ENCODE results near the gene UMODL1. TPM values are rescaled to one million over a fixed set of nuclear protein-coding genes. Genes with fewer than 3 reads are reported as not detected.

Gene UMODL1
- polyA plus RNA-seq, 3 donors from 2014 or later, result not detected

- no peak for DNase-seq
- Mint-ChIP-seq H3K9me3 (no peaks in the 10 kb centered on the region), H3K4me3 (no peak overlapping the region), H3K36me3 (no peaks in the 10 kb centered on the region), H3K4me1 (no peaks in the 10 kb centered on the region), H3K27ac (no peak overlapping the region), H3K27me3 (ENCODE audit: low read depth in 3 of 3) (peaks cover 3 to 6% (median 4%) of the 10 kb centered on the region in 3 donors)
Measured at GRCh38 chr21:42032266-42032665, 38.9 kb upstream of the UMODL1 start.

- Mint-ChIP-seq H3K27ac (no peak overlapping the region), H3K4me1 (no peaks in the 10 kb centered on the region), H3K4me3 (no peak overlapping the region), H3K27me3 (ENCODE audit: low read depth in 3 of 3) (peaks cover 3 to 6% (median 4%) of the 10 kb centered on the region in 3 donors), H3K36me3 (no peaks in the 10 kb centered on the region), H3K9me3 (no peaks in the 10 kb centered on the region)
- no peak for DNase-seq
Measured at GRCh38 chr21:42032968-42033367, 38.1 kb upstream of the UMODL1 start.

- H3K36me3 Mint-ChIP-seq, result no peaks in the 10 kb centered on the region
- H3K9me3 Mint-ChIP-seq, result no peaks in the 10 kb centered on the region
- no peak overlapping the region for H3K27ac Mint-ChIP-seq
- H3K4me3 Mint-ChIP-seq, result no peak overlapping the region
- no peak for DNase-seq
- peaks cover 2 to 6% (median 3%) of the 10 kb centered on the region in 3 donors for H3K27me3 Mint-ChIP-seq (ENCODE audit: low read depth in 3 of 3)
- no peaks in the 10 kb centered on the region for H3K4me1 Mint-ChIP-seq
Measured at GRCh38 chr21:42036313-42036712, 34.8 kb upstream of the UMODL1 start.

DNA sequence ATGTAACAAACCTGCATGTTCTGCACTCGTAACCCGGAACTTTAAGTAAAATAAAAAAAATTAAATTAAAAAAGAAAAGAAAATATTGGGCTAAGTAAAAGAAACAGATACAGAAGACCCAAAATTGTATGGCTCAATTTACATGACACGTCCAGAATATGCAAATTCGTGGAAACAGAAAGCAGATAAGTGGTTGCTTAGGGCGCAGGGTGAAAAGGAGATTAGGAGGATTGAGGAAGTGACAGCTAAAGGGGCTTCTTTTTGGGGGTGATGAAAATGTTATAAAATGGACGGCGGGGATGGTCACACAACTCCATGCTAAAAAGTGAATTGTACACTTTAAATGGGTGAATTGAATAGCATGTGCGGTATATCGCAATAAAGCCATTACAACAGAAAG is 33.6 kb upstream of the UMODL1 start:
- Mint-ChIP-seq H3K27ac (no peak overlapping the region), H3K36me3 (no peaks in the 10 kb centered on the region), H3K27me3 (ENCODE audit: low read depth in 3 of 3) (peaks cover 1 to 4% (median 2%) of the 10 kb centered on the region in 3 donors), H3K9me3 (no peaks in the 10 kb centered on the region), H3K4me3 (no peak overlapping the region), H3K4me1 (no peaks in the 10 kb centered on the region)
- DNase-seq, result no peak

GRCh38 chr21:42037943-42038342 is 33.2 kb upstream of the UMODL1 start:
- Mint-ChIP-seq H3K27ac (no peak overlapping the region), H3K9me3 (no peaks in the 10 kb centered on the region), H3K4me3 (no peak overlapping the region), H3K27me3 (ENCODE audit: low read depth in 3 of 3) (peaks cover 1 to 4% (median 2%) of the 10 kb centered on the region in 3 donors), H3K4me1 (no peaks in the 10 kb centered on the region), H3K36me3 (no peaks in the 10 kb centered on the region)
- no peak for DNase-seq

GRCh38 chr21:42038393-42038792 is 32.7 kb upstream of the UMODL1 start:
- no peaks in the 10 kb centered on the region for H3K9me3 Mint-ChIP-seq
- no peak for DNase-seq
- H3K4me3 Mint-ChIP-seq, result no peak overlapping the region
- no peaks in the 10 kb centered on the region for H3K36me3 Mint-ChIP-seq
- no peaks in the 10 kb centered on the region for H3K4me1 Mint-ChIP-seq
- no peak overlapping the region for H3K27ac Mint-ChIP-seq
- H3K27me3 Mint-ChIP-seq (ENCODE audit: low read depth in 3 of 3), result peaks cover 1 to 4% (median 1%) of the 10 kb centered on the region in 3 donors

- DNase-seq, result no peak
- H3K27ac Mint-ChIP-seq, result no peak overlapping the region
- H3K9me3 Mint-ChIP-seq, result no peaks in the 10 kb centered on the region
- no peak overlapping the region for H3K4me3 Mint-ChIP-seq
- H3K36me3 Mint-ChIP-seq, result no peaks in the 10 kb centered on the region
- no peaks in the 10 kb centered on the region for H3K4me1 Mint-ChIP-seq
- peaks cover 0 to 4% (median 1%) of the 10 kb centered on the region in 3 donors for H3K27me3 Mint-ChIP-seq (ENCODE audit: low read depth in 3 of 3)
Measured at GRCh38 chr21:42038826-42039425, 32.2 kb upstream of the UMODL1 start.

- Mint-ChIP-seq H3K4me1 (no peaks in the 10 kb centered on the region), H3K27me3 (ENCODE audit: low read depth in 3 of 3) (peaks cover 0 to 1% (median 0%) of the 10 kb centered on the region in 3 donors), H3K36me3 (no peaks in the 10 kb centered on the region), H3K9me3 (no peaks in the 10 kb centered on the region), H3K4me3 (no peak overlapping the region), H3K27ac (no peak overlapping the region)
- no peak for DNase-seq
Measured at GRCh38 chr21:42039470-42039901, 31.6 kb upstream of the UMODL1 start.

GRCh38 chr21:42039911-42040351 is 31.2 kb upstream of the UMODL1 start:
- H3K4me3 Mint-ChIP-seq, result no peak overlapping the region
- no peaks in the 10 kb centered on the region for H3K36me3 Mint-ChIP-seq
- peaks cover 0 to 2% (median 1%) of the 10 kb centered on the region in 3 donors for H3K27me3 Mint-ChIP-seq (ENCODE audit: low read depth in 3 of 3)
- H3K9me3 Mint-ChIP-seq, result no peaks in the 10 kb centered on the region
- no peak overlapping the region for H3K27ac Mint-ChIP-seq
- H3K4me1 Mint-ChIP-seq, result no peaks in the 10 kb centered on the region
- DNase-seq, result no peak

DNA sequence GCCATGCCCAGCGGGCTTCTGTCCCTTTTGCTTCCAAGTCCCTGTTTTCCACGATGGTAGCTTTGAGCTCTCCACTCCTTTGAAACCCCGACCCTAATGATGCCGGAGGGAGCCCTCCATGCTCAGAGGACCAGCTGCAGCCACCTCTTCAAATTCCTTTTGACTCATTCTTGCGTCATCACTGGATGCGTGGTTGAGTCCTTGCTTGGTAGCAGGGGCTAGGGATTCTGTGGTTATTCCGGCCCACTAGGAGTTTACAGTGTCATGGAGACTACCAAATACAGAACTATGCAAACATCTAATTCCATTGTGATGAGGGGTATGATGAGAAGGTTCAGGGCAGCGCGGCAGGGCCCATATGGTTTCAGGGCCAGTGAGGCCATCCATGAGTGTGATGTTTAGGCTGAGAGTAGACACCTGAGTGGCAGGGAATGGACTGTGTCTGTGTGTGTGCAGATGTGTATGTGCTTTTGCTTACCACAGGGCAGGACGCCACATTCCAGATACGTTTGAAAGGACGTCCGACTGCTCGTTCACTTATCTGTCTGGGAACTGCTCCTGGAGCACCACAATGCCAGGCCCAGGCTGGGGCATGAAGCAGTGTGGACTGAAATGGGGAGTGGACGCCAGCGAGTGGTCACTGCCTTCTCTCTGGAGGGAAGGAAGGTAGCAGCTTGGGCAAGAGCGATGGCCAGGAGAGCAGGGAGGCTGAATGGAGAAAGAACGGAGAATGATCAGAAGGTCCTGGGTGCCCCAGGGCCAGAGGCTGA is 30.5 kb upstream of the UMODL1 start:
- H3K9me3 Mint-ChIP-seq, result no peaks in the 10 kb centered on the region
- no peak overlapping the region for H3K4me3 Mint-ChIP-seq
- H3K36me3 Mint-ChIP-seq, result no peaks in the 10 kb centered on the region
- H3K27me3 Mint-ChIP-seq (ENCODE audit: low read depth in 3 of 3), result peaks cover 0 to 2% (median 1%) of the 10 kb centered on the region in 3 donors
- no peak for DNase-seq
- H3K4me1 Mint-ChIP-seq, result no peaks in the 10 kb centered on the region
- H3K27ac Mint-ChIP-seq, result no peak overlapping the region

DNA sequence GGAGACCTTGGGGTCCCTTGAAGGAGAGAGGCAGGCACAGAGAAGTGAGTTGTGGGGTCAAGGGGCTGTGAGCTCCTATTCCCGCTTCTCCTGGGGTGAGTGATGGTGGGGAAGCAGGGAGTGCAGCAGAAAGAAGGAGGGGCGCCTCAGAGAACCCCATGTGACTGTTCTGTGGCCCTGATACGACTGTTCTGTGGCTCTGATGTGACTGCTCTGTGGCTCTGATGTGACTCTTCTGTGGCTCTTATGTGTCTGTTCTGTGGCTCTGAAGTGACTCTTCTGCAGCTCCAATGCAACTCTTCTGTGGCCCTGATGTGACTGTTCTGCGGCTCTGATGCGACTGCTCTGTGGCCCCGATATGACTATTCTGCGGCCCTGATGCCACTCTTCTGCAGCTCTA is 29.9 kb upstream of the UMODL1 start:
- no peaks in the 10 kb centered on the region for H3K4me1 Mint-ChIP-seq
- H3K27me3 Mint-ChIP-seq (ENCODE audit: low read depth in 3 of 3), result peaks cover 0 to 2% (median 1%) of the 10 kb centered on the region in 3 donors
- H3K27ac Mint-ChIP-seq, result no peak overlapping the region
- no peak overlapping the region for H3K4me3 Mint-ChIP-seq
- no peak for DNase-seq
- H3K9me3 Mint-ChIP-seq, result no peaks in the 10 kb centered on the region
- no peaks in the 10 kb centered on the region for H3K36me3 Mint-ChIP-seq

- H3K4me1 Mint-ChIP-seq, result no peaks in the 10 kb centered on the region
- no peak overlapping the region for H3K4me3 Mint-ChIP-seq
- H3K36me3 Mint-ChIP-seq, result no peaks in the 10 kb centered on the region
- no peak for DNase-seq
- H3K27ac Mint-ChIP-seq, result no peak overlapping the region
- peaks cover 0 to 3% (median 2%) of the 10 kb centered on the region in 3 donors for H3K27me3 Mint-ChIP-seq (ENCODE audit: low read depth in 3 of 3)
- H3K9me3 Mint-ChIP-seq, result no peaks in the 10 kb centered on the region
Measured at GRCh38 chr21:42041711-42042110, 29.4 kb upstream of the UMODL1 start.

DNA sequence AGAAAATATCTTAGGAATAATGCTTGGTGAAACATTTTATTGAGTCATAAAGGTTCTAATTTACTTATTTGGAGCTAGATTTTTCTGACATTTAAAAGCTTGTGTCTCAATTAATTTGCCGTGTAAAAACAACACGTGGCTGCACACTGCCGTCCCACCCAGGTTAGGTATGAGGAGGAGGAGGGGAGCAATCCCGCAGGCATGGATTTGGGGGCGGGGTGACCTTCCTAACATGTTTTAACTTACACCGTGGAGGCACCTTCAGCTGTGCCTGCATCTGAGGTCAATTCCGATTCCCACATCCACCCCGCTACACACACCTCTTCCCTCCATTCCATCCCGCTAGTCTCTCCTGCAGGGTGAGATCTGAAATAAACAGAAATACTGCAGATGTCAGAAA is 28.5 kb upstream of the UMODL1 start:
- Mint-ChIP-seq H3K36me3 (no peaks in the 10 kb centered on the region), H3K4me1 (no peaks in the 10 kb centered on the region), H3K4me3 (no peak overlapping the region), H3K27me3 (ENCODE audit: low read depth in 3 of 3) (peaks cover 0 to 4% (median 3%) of the 10 kb centered on the region in 3 donors), H3K27ac (no peak overlapping the region), H3K9me3 (no peaks in the 10 kb centered on the region)
- no peak for DNase-seq

GRCh38 chr21:42043201-42043895 is 27.8 kb upstream of the UMODL1 start:
- H3K9me3 Mint-ChIP-seq, result no peaks in the 10 kb centered on the region
- no peak for DNase-seq
- H3K4me1 Mint-ChIP-seq, result peaks cover 0 to 3% of the 10 kb centered on the region in 2 donors
- no peak overlapping the region for H3K27ac Mint-ChIP-seq
- no peaks in the 10 kb centered on the region for H3K36me3 Mint-ChIP-seq
- H3K27me3 Mint-ChIP-seq (ENCODE audit: low read depth in 3 of 3), result peaks cover 0 to 6% (median 3%) of the 10 kb centered on the region in 3 donors
- no peak overlapping the region for H3K4me3 Mint-ChIP-seq

All from immature natural killer cell (primary cell).